Measurements from ENCODE around the gene OR8G5.

GRCh38 chr11:124297921-124298320, 41.7 kb downstream of the OR8G5 start:
- TF ChIP-seq POLR2AphosphoS5 (IDR thresholded peaks at IDR 0.05), result no peak
- TF ChIP-seq, protein P1, sequence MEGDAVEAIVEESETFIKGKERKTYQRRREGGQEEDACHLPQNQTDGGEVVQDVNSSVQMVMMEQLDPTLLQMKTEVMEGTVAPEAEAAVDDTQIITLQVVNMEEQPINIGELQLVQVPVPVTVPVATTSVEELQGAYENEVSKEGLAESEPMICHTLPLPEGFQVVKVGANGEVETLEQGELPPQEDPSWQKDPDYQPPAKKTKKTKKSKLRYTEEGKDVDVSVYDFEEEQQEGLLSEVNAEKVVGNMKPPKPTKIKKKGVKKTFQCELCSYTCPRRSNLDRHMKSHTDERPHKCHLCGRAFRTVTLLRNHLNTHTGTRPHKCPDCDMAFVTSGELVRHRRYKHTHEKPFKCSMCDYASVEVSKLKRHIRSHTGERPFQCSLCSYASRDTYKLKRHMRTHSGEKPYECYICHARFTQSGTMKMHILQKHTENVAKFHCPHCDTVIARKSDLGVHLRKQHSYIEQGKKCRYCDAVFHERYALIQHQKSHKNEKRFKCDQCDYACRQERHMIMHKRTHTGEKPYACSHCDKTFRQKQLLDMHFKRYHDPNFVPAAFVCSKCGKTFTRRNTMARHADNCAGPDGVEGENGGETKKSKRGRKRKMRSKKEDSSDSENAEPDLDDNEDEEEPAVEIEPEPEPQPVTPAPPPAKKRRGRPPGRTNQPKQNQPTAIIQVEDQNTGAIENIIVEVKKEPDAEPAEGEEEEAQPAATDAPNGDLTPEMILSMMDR (IDR thresholded peaks at IDR 0.05), result no peak
- no peak for TF ChIP-seq EP300 (IDR thresholded peaks at IDR 0.05)
- no peak for TF ChIP-seq POLR2A (IDR thresholded peaks at IDR 0.05)
